ENCODE measurements around the gene BACH2. TPM values are rescaled to one million over a fixed set of nuclear protein-coding genes. Genes with fewer than 3 reads are reported as not detected.

BACH2 gene
- total and polyA plus RNA-seq, 2 experiments from 2014 or later, result 1.6 to 5.7 TPM

DNA sequence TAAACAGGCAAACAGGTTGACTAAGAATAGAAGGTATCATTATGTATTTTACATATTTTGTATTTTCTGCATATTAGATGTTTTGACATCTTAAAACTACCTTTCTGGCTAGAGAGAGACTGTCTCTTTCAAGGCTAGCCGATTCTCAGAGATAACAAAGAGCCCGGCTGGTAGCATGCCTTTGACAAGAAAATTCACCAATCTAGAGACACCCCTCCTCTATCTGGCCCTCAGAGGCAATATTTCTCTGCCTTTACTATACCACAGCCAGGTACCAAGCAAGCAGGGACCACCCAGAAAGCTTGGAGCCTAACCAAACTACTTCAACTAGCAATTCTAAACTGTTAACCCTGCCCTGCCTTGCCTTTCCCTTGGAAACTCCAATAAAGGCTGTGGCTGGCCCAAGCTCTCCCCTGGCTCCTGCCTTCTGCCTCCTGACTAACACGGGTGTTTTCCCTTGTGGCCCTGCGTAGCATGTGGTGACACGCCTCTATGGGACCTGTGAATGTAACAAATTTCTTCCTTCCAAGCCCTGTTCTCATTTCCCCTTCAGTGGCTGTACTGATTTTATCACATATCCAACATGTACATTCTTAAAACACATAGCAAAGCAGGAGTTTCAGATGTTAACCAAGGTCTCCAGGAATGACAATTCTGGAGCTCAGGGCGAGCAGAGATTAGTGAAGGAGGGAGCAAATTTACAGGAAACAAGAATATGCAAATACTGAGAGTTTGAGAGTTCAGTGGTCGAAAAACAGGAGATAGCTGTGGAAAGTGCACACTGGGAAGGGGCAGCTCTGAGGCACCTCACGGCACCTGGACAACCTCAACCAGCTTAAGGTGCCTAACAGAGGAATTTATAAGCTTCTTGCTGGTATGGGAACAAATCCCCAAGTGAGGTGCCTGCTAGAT, 120.8 kb downstream of the BACH2 start:
- H3K79me2 ChIP-seq (replicated peaks; ENCODE audit: insufficient read depth), result no peaks in the 10 kb centered on the region
- TF ChIP-seq, protein P1, sequence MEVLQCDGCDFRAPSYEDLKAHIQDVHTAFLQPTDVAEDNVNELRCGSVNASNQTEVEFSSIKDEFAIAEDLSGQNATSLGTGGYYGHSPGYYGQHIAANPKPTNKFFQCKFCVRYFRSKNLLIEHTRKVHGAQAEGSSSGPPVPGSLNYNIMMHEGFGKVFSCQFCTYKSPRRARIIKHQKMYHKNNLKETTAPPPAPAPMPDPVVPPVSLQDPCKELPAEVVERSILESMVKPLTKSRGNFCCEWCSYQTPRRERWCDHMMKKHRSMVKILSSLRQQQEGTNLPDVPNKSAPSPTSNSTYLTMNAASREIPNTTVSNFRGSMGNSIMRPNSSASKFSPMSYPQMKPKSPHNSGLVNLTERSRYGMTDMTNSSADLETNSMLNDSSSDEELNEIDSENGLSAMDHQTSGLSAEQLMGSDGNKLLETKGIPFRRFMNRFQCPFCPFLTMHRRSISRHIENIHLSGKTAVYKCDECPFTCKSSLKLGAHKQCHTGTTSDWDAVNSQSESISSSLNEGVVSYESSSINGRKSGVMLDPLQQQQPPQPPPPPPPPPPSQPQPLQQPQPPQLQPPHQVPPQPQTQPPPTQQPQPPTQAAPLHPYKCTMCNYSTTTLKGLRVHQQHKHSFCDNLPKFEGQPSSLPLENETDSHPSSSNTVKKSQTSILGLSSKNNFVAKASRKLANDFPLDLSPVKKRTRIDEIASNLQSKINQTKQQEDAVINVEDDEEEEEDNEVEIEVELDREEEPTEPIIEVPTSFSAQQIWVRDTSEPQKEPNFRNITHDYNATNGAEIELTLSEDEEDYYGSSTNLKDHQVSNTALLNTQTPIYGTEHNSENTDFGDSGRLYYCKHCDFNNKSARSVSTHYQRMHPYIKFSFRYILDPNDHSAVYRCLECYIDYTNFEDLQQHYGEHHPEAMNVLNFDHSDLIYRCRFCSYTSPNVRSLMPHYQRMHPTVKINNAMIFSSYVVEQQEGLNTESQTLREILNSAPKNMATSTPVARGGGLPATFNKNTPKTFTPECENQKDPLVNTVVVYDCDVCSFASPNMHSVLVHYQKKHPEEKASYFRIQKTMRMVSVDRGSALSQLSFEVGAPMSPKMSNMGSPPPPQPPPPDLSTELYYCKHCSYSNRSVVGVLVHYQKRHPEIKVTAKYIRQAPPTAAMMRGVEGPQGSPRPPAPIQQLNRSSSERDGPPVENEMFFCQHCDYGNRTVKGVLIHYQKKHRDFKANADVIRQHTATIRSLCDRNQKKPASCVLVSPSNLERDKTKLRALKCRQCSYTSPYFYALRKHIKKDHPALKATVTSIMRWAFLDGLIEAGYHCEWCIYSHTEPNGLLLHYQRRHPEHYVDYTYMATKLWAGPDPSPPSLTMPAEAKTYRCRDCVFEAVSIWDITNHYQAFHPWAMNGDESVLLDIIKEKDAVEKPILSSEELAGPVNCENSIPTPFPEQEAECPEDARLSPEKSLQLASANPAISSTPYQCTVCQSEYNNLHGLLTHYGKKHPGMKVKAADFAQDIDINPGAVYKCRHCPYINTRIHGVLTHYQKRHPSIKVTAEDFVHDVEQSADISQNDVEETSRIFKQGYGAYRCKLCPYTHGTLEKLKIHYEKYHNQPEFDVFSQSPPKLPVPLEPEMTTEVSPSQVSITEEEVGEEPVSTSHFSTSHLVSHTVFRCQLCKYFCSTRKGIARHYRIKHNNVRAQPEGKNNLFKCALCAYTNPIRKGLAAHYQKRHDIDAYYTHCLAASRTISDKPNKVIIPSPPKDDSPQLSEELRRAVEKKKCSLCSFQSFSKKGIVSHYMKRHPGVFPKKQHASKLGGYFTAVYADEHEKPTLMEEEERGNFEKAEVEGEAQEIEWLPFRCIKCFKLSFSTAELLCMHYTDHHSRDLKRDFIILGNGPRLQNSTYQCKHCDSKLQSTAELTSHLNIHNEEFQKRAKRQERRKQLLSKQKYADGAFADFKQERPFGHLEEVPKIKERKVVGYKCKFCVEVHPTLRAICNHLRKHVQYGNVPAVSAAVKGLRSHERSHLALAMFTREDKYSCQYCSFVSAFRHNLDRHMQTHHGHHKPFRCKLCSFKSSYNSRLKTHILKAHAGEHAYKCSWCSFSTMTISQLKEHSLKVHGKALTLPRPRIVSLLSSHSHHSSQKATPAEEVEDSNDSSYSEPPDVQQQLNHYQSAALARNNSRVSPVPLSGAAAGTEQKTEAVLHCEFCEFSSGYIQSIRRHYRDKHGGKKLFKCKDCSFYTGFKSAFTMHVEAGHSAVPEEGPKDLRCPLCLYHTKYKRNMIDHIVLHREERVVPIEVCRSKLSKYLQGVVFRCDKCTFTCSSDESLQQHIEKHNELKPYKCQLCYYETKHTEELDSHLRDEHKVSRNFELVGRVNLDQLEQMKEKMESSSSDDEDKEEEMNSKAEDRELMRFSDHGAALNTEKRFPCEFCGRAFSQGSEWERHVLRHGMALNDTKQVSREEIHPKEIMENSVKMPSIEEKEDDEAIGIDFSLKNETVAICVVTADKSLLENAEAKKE (CRISPR knock-in tag; IDR thresholded peaks at IDR 0.05), result no peak
- TF ChIP-seq EZH2phosphoT487 (IDR thresholded peaks at IDR 0.05; ENCODE audit: unreplicated experiment) (no peak), ZNF331 (CRISPR knock-in tag; IDR thresholded peaks at IDR 0.05; ENCODE audit: low read depth) (no peak)
- TF ChIP-seq, protein P2, sequence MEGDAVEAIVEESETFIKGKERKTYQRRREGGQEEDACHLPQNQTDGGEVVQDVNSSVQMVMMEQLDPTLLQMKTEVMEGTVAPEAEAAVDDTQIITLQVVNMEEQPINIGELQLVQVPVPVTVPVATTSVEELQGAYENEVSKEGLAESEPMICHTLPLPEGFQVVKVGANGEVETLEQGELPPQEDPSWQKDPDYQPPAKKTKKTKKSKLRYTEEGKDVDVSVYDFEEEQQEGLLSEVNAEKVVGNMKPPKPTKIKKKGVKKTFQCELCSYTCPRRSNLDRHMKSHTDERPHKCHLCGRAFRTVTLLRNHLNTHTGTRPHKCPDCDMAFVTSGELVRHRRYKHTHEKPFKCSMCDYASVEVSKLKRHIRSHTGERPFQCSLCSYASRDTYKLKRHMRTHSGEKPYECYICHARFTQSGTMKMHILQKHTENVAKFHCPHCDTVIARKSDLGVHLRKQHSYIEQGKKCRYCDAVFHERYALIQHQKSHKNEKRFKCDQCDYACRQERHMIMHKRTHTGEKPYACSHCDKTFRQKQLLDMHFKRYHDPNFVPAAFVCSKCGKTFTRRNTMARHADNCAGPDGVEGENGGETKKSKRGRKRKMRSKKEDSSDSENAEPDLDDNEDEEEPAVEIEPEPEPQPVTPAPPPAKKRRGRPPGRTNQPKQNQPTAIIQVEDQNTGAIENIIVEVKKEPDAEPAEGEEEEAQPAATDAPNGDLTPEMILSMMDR (conservative IDR thresholded peaks at IDR 0.05; ENCODE audit: low read depth in 2 of 2), result no peak
- TF ChIP-seq, protein P3, sequence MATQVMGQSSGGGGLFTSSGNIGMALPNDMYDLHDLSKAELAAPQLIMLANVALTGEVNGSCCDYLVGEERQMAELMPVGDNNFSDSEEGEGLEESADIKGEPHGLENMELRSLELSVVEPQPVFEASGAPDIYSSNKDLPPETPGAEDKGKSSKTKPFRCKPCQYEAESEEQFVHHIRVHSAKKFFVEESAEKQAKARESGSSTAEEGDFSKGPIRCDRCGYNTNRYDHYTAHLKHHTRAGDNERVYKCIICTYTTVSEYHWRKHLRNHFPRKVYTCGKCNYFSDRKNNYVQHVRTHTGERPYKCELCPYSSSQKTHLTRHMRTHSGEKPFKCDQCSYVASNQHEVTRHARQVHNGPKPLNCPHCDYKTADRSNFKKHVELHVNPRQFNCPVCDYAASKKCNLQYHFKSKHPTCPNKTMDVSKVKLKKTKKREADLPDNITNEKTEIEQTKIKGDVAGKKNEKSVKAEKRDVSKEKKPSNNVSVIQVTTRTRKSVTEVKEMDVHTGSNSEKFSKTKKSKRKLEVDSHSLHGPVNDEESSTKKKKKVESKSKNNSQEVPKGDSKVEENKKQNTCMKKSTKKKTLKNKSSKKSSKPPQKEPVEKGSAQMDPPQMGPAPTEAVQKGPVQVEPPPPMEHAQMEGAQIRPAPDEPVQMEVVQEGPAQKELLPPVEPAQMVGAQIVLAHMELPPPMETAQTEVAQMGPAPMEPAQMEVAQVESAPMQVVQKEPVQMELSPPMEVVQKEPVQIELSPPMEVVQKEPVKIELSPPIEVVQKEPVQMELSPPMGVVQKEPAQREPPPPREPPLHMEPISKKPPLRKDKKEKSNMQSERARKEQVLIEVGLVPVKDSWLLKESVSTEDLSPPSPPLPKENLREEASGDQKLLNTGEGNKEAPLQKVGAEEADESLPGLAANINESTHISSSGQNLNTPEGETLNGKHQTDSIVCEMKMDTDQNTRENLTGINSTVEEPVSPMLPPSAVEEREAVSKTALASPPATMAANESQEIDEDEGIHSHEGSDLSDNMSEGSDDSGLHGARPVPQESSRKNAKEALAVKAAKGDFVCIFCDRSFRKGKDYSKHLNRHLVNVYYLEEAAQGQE (IDR thresholded peaks at IDR 0.05; ENCODE audit: unreplicated experiment), result no peak
- TF ChIP-seq, protein P4, sequence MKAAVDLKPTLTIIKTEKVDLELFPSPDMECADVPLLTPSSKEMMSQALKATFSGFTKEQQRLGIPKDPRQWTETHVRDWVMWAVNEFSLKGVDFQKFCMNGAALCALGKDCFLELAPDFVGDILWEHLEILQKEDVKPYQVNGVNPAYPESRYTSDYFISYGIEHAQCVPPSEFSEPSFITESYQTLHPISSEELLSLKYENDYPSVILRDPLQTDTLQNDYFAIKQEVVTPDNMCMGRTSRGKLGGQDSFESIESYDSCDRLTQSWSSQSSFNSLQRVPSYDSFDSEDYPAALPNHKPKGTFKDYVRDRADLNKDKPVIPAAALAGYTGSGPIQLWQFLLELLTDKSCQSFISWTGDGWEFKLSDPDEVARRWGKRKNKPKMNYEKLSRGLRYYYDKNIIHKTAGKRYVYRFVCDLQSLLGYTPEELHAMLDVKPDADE (IDR thresholded peaks at IDR 0.05), result no peak
- no peaks in the 10 kb centered on the region for H3K4me1 ChIP-seq (ENCODE audit: insufficient read depth)
- H2AFZ ChIP-seq, result 0 out of 2 replicates have a peak overlapping the region, but pooled peaks have one; percentile 5
- peak; percentile 69 for ATAC-seq
- Mint-ChIP-seq H3K4me1 (peaks cover 5% of the 10 kb centered on the region; the same call in 1 of the 3 replicates), H3K27ac (peak overlapping the region; percentile 12; the same call in 1 of the 2 replicates), H3K9me3 (no peaks in the 10 kb centered on the region), H3K27me3 (ENCODE audit: insufficient read depth, low read depth, poor library complexity) (no peaks in the 10 kb centered on the region), H3K4me3 (no peak overlapping the region), H3K36me3 (ENCODE audit: low read depth) (no peaks in the 10 kb centered on the region)
- no peaks in the 10 kb centered on the region for H3K9me2 ChIP-seq (ENCODE audit: insufficient read depth)
- no peak overlapping the region for H3K4me2 ChIP-seq
- H3K36me3 ChIP-seq (ENCODE audit: insufficient read depth), result no peaks in the 10 kb centered on the region
- no peaks in the 10 kb centered on the region for H3F3A ChIP-seq (replicated peaks; ENCODE audit: low read depth)
- no peak for DNase-seq (ENCODE audit: low spot score)
- H3K27ac ChIP-seq (ENCODE audit: low read depth), result no peak overlapping the region
- H3K4me3 ChIP-seq, result no peak overlapping the region
- no peaks in the 10 kb centered on the region for H4K20me1 ChIP-seq (replicated peaks; ENCODE audit: insufficient read depth)
- H3K27me3 ChIP-seq (ENCODE audit: insufficient read depth), result no peaks in the 10 kb centered on the region

Data from GM23338 (cell line).